GM18520 (cell line): ENCODE measurements around the gene AFF2.
"Not testable (repeated sequence)": the region's sequence is repeated elsewhere in the genome, so short reads cannot be mapped to it uniquely, and the experiment has no call there.

Experiments
- ATAC-seq: cut with Tn5 transposase; IDR thresholded peaks from one replicate; pipeline ENCODE4 v1.9.1; 2021; ENCODE audit not compliant: unreplicated experiment

Gene AFF2

GRCh38 chrX:148906628-148907027, 406.2 kb downstream of the AFF2 start:
- ATAC-seq, result not testable (repeated sequence)

DNA sequence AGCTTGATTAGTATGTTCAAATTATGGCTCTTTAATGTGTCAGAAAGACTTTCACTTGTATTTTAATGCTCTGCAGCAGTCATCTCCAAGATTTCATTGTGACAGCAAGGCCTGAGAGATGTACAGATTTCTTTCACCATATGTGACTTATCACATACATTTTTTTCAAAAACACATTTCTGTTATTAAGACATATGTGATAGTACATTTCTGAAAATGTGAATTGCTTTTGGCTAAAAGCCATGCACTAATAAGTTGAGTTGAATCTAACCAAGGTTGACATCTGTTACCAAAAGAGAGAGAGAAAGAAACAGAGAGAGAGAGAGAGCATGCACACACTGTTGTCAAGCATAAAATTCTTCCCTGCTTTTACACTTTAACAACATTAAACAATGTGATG, 409.3 kb downstream of the AFF2 start:
- ATAC-seq, result no peak

DNA sequence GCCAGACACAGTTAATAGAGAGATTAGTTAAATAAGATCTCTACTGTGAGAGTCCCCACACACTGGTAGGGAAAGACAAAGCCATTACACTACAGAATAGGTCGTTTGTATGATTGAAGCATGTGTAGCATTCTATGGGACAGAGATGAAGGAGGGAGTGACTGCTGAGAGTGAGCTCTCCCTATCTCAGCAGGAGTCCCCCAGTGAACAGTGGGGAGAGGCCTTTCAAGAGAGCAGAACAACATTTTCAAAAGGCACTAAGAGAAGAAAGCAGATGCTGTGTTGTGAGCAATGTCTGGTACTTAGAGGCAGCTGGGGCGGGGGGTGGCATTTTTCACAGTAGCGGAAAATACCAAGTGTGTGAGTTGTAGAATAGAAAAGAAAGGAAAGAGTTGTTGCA, 413.6 kb downstream of the AFF2 start:
- ATAC-seq, result no peak

- no peak for ATAC-seq
Measured at GRCh38 chrX:148914783-148915182, 414.4 kb downstream of the AFF2 start.

DNA sequence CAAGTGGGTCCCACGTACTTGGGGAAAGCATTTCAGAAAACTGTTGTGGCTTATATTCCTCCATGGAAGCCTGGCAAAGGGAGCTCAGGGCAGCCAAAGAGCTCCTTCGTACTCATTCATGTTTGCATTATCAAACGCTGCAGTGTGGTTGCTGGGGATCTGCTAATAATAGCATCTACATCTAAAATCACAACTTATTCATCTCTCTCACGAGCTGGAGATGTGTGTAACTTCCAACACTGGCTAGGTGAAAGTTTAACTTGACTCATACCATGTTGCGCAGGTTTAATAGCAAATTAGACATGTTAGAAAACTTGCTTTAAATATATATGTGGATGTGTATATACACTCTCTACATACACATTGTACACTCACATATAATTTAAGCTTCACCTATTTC, 415.1 kb downstream of the AFF2 start:
- ATAC-seq, result no peak

DNA sequence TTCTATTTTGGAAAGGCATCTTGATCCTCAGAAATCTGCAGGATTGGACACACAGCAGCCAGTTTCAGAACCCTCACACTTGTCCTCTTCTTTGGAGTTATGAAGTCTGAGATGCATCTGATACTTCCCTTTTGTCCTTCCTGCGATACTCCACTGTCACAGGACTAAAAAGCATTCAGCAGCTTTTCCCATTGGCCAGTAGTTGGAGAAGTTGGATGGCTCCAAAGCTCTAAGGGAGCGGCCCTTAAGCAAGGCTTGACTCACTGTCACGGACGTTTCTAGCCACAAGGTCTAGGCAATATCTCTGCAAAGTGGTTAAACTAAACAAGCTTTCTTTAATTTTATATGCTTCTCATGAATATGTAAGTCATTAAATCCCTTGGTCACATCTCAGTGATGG, 417.0 kb downstream of the AFF2 start:
- no peak for ATAC-seq

GRCh38 chrX:148923631-148924030, 423.2 kb downstream of the AFF2 start:
- no peak for ATAC-seq

DNA sequence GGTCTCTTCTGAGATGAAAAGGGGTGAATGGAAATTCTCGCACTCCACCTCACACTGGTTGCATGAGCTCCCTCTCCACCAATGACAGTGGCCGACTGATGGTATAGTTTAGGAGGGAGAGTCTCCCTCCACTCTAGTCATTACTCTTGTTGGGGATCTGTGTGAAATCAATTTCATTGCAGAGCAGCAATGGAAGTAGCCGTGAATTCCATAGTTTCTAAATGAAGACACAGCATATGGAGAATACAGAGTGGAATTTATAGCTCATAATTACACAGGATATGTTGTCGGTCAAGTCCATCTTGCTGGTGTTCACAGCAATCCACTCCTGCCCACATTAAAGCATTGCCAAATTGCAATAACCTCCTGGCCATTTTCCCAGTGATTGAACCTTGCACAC, 426.0 kb downstream of the AFF2 start:
- ATAC-seq, result no peak

GRCh38 chrX:148928811-148929210, 428.4 kb downstream of the AFF2 start:
- no peak for ATAC-seq

DNA sequence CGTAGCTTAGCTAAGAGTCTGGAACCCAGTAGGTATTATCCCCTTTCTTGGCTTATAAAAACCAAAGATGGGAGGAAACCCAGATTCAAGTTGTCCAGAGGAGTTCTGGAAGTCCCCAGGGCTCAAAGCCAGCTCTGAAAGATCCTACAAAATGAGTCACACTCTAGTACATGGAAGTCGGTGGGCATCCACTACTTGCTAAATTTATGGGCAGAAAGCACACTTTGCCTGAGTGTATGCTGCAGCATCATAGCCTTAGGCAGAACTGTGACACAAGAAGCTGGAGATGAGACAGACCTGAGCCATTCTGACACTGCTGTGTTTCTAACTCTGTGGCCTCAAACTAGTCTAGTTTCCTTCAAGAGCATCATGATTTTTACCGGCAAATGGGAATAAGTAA, 429.3 kb downstream of the AFF2 start:
- ATAC-seq, result no peak

DNA sequence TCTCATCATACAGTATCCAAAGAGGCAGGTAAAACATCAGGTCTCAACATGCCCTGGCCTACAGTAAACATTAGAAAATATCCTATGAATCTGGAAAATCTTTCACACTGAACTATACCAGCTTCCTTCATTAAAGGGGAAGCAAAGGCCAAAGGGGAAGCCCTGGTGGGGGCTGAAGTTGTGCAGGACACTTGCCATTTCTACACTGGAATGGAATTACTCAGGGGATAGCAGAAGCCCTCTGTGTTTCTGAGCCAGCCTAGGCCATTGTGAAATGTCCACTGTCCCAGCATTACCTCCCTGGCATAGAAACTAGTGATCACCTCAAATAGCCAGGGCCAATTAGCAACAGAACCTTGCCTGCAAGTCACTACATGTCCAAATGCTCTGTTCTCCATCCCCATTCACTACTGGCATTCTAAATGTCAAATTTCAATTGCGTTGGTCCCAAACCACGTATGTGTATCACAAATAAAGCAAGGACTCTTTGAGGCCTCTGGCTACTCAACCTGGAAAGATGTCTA, 429.9 kb downstream of the AFF2 start:
- no peak for ATAC-seq

DNA sequence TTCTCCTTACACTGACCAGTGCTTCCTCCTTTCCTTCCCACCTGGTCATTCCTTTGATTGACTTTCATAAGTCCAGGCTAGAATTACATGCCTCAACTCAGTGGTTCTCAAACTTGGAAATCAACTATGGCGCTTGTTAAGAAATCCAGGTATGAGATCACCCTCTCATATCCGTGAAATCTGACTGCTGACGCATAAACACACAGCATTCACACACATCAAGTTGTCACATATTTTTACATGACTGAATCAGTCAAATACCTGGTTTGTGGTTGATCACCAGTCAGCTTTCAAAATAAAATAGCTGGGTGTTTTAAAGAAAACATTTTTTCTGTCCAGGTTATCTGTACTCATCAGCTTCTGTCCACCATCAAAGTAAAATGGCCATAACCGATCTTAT, 433.5 kb downstream of the AFF2 start:
- no peak for ATAC-seq

GRCh38 chrX:148938348-148938747, 437.9 kb downstream of the AFF2 start:
- no peak for ATAC-seq

DNA sequence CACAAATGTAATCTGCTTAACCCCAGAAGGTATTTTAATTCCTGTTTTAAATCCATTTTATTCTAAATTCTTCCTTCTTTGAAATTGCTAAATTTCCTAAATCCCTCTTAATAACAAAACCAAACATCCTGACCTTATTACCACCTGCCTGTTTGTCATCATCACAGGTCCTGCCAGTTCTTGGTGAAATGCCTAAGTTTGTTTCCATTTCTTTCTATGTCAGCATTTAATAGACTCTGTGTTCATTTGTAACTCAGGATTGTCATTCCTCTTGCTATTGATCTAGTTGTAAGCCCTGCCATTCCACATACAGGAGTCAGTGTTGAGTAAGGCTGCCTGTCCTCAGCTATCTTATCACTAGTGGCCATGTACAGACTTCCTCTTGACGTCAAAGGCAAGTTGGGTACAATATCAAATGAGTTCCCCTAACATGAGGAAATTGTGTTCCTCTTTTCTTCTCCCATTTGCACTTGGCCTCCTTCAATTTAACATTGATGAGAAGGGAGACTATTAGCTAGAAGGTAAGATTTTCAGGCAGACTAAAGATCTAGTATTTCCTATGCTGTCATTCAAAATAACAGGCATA, 440.1 kb downstream of the AFF2 start:
- ATAC-seq, result no peak

DNA sequence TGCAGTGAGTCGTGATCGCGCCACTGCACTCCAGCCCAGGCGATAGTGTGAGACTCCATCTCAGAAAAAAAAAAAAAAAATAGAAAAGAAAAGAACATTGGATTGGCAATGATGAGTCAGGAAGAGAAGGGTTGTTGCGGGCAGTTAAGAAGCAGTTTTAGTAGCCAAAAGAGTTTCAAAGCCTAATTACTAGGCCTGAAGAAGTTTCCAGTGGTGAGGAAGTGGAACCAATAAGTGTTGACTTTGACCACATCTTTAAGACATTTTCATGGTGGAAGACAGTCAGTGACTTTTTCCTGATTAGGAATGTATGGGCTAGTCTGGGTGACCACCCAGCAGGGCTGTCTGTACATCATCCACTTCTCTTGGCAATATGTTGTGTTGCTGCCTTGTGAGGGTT, 442.3 kb downstream of the AFF2 start:
- no peak for ATAC-seq

DNA sequence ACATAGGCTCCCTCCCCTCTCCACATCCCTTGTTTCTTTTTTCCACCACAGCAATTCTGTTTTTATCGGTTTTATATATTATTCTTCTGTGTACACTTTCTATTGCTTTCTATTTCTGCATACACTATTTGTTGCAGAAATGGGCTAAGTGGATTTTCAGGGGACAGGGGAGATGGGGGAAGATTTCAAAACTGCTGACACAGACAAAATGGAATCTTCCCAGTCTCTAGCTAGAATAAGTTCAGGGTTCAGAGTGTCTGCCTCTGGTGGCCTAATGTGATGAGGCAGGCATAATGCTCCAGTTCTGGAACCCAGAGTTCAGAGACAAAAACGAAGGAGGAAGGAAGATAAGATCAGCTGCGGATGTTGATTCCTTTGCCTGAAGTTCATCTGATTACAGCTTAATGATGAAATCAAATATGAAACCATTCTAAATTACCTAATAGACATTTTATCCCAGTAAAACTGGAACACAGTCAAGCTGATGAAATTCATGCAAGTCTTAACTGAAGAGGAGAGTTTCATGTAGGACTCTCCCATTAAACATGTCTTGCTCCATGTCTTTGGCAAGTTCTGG, 447.1 kb downstream of the AFF2 start:
- ATAC-seq, result no peak

- ATAC-seq, result no peak
Measured at GRCh38 chrX:148956352-148956751, 455.9 kb downstream of the AFF2 start.

DNA sequence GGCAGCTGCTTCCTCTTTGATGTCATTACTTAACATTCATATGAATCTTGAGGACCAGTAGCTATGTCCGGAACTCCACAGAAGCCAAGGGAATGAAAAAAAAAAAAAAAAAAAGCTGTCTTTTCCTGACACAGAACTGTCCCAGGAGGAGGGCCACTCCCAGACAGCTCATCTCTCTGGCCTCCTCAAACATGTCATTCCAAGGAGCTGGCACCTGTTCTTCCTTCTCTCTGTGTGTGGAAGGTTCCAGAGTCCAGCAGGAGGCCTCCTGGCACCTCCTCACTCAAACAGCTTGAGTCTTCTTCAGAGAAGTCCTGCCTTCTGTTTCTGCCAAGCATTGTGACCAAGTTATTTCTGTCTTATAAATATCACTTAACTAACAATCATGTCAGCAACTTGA, 458.5 kb downstream of the AFF2 start:
- ATAC-seq, result no peak

GRCh38 chrX:148960060-148960459, 459.6 kb downstream of the AFF2 start:
- ATAC-seq, result no peak

DNA sequence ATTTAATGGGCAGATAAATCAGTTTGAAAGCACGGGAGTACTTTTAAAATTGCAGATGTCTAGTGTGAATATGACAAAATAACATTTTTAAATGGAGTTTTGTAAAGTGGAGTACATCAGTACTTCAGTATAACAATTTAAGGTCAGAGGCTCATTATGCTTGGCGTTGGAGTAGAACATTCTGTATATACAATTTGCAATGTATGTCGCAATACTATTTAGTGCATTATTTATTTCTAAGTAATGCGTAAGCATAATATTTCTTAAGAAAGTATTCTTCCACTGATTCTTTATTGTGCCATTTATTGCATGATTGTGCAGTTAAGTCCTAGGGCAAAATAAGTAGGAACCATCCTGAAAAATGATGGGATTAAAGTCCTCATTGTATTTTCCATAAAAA, 461.6 kb downstream of the AFF2 start:
- ATAC-seq, result no peak

GRCh38 chrX:148976571-148977400, 476.4 kb downstream of the AFF2 start:
- no peak for ATAC-seq

- no peak for ATAC-seq
Measured at GRCh38 chrX:148979786-148980185, 479.4 kb downstream of the AFF2 start.
